HG02678 (cell line): ENCODE results near the gene RASA2.

Source experiments
- ATAC-seq: cut with Tn5 transposase; IDR thresholded peaks from one replicate; pipeline ENCODE4 v1.9.1; 2021; ENCODE audit warnings: mild to moderate bottlenecking, moderate library complexity; ENCODE audit not compliant: unreplicated experiment

RASA2 gene, protein sequence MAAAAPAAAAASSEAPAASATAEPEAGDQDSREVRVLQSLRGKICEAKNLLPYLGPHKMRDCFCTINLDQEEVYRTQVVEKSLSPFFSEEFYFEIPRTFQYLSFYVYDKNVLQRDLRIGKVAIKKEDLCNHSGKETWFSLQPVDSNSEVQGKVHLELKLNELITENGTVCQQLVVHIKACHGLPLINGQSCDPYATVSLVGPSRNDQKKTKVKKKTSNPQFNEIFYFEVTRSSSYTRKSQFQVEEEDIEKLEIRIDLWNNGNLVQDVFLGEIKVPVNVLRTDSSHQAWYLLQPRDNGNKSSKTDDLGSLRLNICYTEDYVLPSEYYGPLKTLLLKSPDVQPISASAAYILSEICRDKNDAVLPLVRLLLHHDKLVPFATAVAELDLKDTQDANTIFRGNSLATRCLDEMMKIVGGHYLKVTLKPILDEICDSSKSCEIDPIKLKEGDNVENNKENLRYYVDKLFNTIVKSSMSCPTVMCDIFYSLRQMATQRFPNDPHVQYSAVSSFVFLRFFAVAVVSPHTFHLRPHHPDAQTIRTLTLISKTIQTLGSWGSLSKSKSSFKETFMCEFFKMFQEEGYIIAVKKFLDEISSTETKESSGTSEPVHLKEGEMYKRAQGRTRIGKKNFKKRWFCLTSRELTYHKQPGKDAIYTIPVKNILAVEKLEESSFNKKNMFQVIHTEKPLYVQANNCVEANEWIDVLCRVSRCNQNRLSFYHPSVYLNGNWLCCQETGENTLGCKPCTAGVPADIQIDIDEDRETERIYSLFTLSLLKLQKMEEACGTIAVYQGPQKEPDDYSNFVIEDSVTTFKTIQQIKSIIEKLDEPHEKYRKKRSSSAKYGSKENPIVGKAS

DNA sequence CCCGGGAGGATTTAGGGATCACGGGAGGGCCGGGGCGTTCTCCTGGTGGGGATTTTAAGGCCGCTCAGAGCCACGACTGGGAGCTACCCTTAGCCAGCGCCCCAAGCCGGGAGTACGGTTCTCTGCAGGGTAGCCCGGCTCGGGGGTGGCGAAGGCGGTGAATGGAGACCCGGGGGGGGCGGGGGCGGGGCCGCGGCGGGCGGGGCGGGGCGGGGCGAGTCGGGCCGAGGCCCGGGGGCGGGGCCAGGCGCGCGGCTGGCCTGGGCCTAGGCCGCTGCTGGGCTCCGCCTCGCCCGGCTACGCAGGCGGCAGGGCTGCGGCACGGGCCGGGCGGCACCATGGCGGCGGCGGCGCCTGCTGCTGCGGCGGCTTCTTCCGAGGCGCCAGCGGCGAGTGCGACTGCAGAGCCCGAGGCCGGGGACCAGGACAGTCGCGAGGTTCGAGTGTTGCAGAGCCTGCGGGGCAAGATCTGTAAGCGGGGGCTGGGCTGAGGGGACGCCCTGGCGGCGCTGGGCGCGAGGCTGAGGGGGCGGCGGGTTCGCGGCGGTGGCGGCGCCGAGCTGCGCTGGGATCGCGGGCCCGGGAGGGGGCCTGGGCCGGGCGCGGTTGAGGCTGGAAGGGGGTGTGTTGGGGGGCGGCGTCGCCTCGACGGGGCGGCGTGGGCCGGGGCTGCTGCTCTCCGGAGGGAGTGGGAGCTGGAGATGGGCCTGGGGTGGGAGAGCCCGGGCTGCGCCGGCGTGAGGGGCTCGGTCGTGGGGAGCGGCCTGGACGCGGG is at the start of gene RASA2:
TSS of gene RASA2 (plus strand) at position 282 of the 775 bp plus-strand sequence. CDS start at position 339, 57 bp downstream.
- ATAC-seq, result peak; percentile 69

DNA sequence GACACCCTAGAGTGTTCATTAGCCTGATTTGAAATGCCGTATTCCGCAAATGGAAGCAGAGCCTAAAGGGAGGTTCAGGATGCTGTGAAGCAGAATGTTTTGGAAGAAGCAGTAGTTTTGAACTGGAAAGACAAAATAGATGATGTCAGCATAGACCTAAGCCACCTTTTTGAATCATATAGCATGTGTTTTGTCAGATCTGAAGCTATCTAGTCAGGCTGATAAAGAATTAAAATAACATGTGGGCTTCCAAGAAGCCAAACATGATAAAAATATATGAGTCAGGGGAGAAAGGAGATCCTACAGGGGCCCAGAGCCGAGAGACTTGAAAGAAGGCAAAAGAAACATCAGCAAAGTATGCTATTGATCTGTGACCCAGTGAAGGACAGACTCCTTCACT is 47.2 kb upstream of the RASA2 start:
- no peak for ATAC-seq

DNA sequence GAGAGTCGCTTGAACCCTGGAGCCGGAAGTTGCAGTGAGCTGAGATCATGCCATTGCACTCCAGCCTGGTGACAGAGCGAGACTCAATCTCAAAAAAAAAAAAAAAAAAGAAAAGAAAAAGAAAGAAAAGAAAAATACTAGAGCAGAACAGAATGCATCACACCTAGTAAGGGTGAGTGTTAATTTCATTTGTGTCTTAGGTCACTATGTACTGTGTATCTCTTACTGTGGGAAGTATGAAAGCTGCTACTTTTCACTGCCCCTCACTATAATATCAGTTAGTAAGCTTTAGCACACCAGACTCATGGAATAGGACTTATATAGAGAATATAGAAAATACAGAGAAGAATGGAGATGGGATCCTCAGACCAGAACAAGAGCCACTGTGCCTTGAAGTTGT is 45.9 kb upstream of the RASA2 start:
- peak; percentile 6 for ATAC-seq

DNA sequence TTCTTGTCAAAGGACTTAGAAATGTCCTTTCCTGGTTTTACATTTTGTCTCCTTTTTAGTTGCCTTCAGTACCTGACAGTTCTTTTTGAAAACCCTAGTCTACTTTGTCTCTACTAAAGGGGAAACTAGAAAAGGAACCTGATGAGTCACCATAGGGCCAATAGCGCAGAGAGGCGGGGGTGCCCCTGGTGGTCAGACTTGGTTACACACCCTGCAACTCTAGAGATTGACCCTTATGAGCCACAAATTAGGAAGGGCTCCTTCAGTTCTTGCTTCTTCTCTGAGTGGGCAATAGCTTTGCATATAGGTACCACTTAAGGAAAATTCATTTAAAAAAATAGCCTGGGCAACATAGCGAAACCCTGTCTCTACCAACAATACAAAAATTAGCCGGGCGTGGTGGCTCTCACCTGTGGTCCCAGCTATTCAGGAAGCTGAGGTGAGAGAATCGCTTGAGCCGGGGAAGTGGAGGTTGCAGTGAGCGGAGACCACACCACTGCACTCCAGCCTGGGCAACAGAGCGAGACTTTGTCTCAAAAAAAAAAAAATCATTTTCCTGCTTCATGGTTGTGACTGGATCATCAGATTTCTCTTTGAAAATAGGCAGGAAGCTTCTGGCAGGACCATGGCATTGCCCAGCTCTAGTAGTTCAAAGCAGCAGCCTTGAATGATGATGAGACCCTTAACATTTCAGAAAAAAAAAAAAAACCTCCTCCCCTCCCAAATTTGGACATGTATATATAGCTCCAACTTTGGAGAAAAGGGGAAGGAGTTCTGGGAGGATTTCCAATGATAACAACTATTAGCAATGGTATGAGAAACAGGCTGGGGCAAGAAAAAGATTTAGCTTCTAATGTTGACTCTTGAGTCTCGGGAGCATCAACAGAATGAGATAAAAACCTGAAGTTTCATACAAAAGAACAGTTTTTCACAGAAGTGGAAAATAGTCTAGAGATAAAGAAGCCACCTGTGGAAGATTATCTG is 45.2 kb upstream of the RASA2 start:
- ATAC-seq, result peak; percentile 85

DNA sequence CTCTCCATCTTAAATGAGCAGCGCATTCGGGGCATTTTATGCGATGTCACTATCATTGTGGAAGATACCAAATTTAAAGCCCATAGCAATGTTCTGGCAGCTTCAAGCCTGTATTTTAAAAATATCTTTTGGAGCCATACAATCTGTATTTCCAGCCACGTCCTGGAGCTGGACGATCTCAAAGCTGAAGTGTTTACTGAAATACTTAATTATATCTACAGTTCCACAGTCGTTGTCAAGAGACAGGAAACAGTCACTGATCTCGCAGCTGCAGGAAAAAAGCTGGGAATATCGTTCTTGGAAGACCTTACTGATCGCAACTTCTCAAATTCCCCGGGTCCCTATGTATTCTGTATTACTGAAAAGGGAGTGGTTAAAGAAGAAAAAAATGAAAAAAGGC is 44.4 kb upstream of the RASA2 start:
- ATAC-seq, result no peak

DNA sequence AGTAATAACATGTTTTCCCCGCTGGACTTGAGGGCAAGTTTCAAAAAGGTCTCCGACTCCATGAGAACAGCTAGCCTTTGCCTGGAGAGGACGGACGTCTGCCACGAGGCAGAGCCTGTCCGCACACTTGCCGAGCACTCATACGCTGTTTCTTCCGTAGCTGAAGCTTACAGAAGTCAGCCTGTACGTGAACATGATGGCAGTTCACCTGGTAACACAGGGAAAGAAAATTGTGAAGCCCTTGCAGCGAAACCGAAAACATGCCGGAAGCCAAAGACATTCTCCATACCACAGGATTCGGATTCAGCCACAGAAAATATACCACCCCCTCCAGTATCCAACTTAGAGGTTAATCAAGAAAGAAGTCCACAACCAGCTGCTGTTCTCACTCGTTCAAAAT is 43.9 kb upstream of the RASA2 start:
- no peak for ATAC-seq

DNA sequence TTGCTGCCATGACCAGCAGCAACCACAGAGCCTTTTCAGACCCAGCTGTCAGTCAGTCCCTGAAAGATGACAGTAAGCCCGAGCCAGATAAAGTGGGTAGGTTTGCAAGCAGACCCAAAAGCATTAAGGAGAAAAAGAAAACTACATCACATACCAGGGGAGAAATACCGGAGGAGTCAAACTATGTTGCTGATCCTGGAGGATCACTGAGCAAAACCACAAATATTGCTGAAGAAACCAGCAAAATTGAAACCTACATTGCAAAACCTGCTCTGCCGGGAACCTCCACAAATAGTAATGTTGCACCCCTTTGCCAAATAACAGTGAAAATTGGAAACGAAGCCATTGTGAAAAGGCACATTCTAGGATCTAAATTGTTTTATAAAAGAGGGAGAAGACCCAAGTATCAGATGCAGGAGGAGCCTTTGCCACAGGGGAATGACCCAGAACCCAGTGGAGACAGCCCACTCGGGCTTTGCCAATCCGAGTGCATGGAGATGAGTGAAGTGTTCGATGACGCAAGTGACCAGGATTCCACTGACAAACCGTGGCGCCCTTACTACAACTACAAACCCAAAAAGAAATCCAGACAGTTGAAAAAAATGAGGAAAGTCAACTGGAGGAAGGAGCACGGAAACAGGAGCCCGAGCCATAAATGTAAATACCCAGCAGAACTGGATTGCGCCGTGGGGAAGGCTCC is 42.1 kb upstream of the RASA2 start:
- ATAC-seq, result no peak

DNA sequence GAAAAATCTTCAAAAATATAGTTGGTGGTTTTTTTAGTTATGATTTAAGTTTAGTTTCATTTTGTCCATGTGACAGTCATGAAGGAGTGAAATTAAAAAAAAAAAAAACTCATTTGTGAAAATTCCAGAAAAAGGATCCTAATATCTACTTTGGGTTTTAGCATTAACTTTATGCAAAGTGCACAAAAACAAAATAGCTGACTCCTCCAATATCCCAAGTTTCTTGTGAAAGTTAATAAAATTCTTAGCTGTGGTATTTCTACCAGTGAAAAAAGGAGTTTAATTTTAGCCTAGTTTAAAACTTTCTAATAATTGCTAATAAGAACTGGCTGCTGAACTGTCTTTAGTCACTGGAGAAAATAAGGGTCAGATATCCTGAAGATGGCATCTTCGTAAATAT is 40.8 kb upstream of the RASA2 start:
- no peak for ATAC-seq

DNA sequence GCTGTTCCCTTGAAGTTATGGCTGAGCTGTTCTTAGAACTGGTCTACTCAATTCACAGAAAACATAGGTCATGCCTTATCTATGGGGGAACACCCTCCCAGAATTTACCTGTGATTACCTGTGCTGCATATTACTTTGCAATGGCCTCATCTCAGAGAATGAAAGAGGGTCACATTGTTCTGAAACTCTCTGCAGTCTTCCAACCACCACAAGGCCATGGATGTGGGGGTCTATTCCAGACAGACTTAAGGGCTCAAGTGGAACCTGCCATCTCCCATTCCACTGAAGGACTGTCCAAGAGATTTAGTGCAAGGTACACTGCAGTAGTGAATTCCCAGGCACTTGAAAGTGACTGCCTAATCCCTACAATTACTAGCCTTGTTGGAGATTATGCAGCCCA is 40.1 kb upstream of the RASA2 start:
- no peak for ATAC-seq

DNA sequence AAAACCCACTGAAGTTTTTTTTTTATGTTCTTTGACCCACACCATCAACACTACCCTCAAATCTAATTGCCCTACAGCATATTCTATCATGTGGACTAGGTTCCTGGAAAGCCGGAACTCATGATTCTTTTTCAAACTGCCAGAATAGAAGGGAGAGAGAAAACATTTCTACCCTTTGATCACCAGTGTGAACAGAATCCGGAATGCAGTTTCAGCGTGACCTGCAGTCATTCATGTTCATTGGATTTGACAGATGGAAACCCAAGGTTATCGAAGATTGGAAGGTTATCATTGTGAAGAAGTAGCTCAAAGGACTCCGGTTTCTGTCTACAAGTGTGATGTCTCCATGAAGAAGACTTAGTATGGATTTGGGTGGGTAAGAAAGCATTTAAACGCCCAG is 39.4 kb upstream of the RASA2 start:
- no peak for ATAC-seq

DNA sequence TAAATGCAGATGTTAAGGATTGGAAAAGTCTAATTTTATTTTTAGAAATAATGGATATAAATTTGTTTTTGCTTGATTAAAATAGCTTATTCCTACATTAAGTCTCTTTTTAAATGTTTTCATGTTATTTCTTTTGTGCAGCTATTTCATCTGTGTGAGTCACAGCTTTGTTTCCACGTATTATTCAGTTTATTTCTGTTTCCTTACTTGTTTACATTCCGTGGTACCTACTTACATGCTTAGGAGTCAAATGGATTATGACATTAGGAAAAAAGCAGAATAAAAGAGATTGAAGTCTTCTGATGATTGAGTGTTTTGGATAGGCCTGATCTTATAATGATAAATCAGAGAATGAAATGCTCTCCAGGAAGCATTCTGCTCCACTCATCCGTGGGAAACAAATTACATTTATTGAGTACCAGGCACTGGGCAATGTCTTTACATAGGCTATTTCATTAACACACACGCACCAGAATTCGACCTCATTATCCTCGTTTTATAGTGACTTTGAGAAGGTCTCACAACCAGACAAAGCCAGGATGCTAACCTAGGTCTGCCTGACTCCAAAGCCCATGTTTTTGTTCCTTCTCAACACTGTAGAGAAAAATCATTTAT is 38.1 kb upstream of the RASA2 start:
- ATAC-seq, result no peak

DNA sequence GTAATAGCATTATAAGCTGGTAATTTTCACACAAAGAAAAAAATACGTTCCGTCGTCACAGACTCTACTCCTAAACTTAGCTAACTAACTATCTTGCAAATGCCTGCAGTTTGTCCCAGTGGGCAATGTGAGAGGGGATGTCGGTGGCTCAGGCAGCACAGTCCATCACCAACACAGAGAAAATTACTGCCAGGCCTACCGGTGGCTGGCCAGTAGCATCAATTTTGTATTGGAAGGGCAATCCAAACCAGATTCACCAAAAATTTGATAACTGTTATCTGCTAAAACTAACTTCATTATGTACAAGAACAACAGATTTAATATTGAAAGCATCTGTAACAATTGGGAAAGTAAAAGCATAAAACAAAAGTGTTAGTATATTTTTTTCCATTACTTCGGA is 37.4 kb upstream of the RASA2 start:
- ATAC-seq, result no peak

DNA sequence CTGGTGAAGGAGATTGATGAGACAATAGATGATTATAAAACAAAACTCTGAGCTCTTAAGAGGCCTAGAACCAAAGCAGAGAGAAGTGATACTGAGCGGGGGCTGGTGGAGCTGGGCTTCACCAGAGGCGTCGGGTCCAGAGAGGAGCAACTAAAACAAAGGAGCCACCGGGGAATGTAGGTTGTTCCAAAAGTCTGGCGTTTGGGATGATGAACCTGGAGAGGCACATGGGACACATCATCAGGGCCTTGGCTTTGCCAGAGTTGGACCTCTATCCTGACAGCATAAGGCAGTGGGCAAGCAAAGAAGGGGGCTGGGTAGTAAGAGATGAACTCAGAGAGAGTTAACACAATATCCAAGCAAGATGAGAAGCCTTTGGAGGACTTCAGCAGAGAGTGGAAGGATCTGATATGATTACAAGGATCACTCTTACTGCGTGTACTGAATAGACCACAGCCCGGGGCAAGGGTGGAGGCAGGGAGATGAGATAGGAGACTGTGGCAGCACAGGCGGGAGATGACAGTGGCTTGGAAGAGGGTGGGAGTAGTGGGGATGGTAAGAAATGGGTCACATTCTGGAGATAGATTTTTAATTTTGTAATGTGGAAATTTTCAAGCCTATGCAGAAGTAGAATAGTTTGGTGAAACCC is 36.0 kb upstream of the RASA2 start:
- ATAC-seq, result no peak

DNA sequence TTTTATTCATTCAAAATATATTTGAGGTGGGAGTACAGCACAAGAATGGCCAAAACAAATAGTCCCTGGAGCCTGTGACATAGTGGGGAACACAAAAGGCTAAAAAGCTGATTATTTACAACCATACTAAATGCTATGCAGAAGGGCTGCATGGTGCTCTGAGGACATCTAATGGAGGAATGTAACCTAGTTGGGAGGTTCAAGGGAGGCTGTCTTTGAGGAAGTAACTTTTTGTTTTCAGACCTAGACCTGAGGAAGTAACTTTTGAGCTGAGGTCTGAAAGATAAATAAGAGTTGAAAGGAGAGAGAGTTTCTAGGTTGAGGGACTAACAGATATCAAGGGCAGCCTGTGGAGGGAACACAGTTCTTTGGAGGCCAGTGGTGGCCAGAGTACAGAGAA is 34.8 kb upstream of the RASA2 start:
- peak; percentile 85 for ATAC-seq

DNA sequence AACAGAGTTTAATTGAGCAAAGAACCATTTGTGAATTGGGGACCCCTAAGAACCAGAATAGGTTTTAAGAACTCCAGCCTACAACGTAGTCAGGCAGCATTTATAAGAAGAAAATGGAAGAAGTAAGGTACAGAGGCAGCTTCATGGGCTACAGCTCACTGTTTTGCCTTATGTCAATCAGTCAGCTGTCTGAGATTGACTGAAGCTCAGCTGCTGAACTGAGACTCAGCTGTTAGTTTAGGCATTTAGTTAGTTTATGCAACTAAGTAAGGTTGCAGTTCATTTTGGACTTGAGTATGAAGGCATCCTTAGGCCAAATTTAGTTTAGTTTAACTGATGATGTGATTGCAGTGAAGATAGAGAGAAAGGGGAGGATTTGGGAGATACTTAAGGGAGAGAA is 34.1 kb upstream of the RASA2 start:
- ATAC-seq, result no peak

DNA sequence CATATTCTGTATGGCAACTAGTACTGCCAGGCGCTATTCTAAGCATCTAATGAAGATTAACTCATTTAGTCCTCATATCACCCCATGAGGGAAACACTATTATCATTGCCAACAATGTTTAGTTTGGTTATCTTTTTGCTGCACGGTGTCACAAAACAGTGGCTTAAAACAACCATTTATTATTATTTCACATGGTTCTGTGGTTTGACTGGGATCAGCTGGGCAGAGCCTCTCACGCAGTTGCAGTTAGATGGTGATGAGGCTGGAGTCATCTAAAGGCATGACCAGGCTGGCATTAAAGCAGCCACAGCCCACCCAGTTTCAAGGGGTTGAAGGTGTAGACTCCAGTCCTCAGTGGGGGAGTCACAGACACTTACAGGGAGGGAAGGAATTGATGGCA is 32.8 kb upstream of the RASA2 start:
- ATAC-seq, result no peak

DNA sequence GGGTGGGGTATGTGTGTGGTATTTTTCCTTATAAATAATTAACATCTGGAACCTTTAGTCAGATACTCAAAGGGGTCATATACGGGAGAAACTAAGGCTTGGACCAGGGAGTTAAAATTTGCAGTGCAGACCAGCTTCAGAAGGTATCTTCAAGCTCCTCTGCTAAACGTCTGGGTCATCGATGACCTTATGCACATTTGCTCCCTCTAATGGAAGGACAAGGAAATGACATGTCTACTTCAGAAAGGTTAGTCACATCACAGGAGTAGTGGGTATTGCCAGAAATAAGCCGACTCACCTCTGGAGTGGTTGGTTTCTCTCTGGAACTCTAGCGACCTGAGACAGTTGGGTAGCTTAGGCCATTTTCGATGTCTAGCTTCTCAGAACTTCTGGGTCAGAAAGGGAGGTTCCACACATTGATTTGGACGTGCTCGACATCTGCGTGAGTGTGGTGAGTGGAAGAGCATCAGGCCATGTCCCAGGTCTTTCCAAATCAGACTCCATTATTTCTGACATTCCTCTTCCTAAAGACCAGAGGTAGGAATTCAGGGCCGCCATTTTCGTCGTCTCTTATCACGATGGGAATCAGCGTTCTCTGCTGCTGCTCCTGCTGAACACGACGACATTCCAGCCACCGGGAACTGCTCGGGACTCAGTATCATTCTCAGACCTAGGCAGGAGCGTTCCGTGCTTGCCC is 31.8 kb upstream of the RASA2 start:
- ATAC-seq, result peak; percentile 51
